ENCODE results near the gene ANAPC2. TPM values are rescaled to one million over a fixed set of nuclear protein-coding genes. Genes with fewer than 3 reads are reported as not detected.

The ANAPC2 gene
- total RNA-seq, 1 donor from 2014 or later, result 57.4 TPM

GRCh38 chr9:137198051-137198901 lies 9.9 kb upstream of the ANAPC2 start:
- H3K4me3 Mint-ChIP-seq, result peak overlapping the region; percentile 32
- peaks cover 2% of the 10 kb centered on the region for H3K27me3 Mint-ChIP-seq
- no peaks in the 10 kb centered on the region for H3K9me3 Mint-ChIP-seq
- peaks cover 8% of the 10 kb centered on the region for H3K4me1 Mint-ChIP-seq
- no peak overlapping the region for H3K27ac Mint-ChIP-seq
- no peak for DNase-seq
- intact Hi-C loops (cut with micrococcal nuclease), result no loop called here
- H3K36me3 Mint-ChIP-seq (ENCODE audit: low read depth), result peaks cover 3% of the 10 kb centered on the region

- Mint-ChIP-seq H3K27me3 (peaks cover 2% of the 10 kb centered on the region), H3K4me1 (no peaks in the 10 kb centered on the region), H3K4me3 (no peak overlapping the region), H3K9me3 (no peaks in the 10 kb centered on the region), H3K36me3 (ENCODE audit: low read depth) (peaks cover 6% of the 10 kb centered on the region), H3K27ac (no peak overlapping the region)
- intact Hi-C loops (cut with micrococcal nuclease), result no loop called here
- no peak for DNase-seq
Observed at GRCh38 chr9:137195525-137196220, 7.3 kb upstream of the ANAPC2 start.

- Mint-ChIP-seq H3K27ac (no peak overlapping the region), H3K36me3 (ENCODE audit: low read depth) (peaks cover 8% of the 10 kb centered on the region), H3K4me1 (no peaks in the 10 kb centered on the region), H3K9me3 (no peaks in the 10 kb centered on the region), H3K4me3 (no peak overlapping the region), H3K27me3 (peaks cover 2% of the 10 kb centered on the region)
- intact Hi-C loops (cut with micrococcal nuclease), result no loop called here
- no peak for DNase-seq
Observed at GRCh38 chr9:137194909-137195308, 6.5 kb upstream of the ANAPC2 start.

- H3K4me1 Mint-ChIP-seq, result peaks cover 3% of the 10 kb centered on the region
- no peak overlapping the region for H3K27ac Mint-ChIP-seq
- H3K36me3 Mint-ChIP-seq (ENCODE audit: low read depth), result peaks cover 11% of the 10 kb centered on the region
- no peaks in the 10 kb centered on the region for H3K9me3 Mint-ChIP-seq
- no peak for DNase-seq
- intact Hi-C loops (cut with micrococcal nuclease), result no loop called here
- no peak overlapping the region for H3K4me3 Mint-ChIP-seq
- no peaks in the 10 kb centered on the region for H3K27me3 Mint-ChIP-seq
Observed at GRCh38 chr9:137194388-137194787, 6.0 kb upstream of the ANAPC2 start.

- Mint-ChIP-seq H3K27ac (no peak overlapping the region), H3K9me3 (no peaks in the 10 kb centered on the region), H3K4me3 (no peak overlapping the region), H3K36me3 (ENCODE audit: low read depth) (peaks cover 16% of the 10 kb centered on the region), H3K4me1 (peaks cover 6% of the 10 kb centered on the region), H3K27me3 (no peaks in the 10 kb centered on the region)
- intact Hi-C loops (cut with micrococcal nuclease), result no loop called here
- no peak for DNase-seq
Observed at GRCh38 chr9:137193771-137194170, 5.4 kb upstream of the ANAPC2 start.

GRCh38 chr9:137192859-137193258 lies 4.5 kb upstream of the ANAPC2 start:
- Mint-ChIP-seq H3K9me3 (no peaks in the 10 kb centered on the region), H3K4me3 (no peak overlapping the region), H3K4me1 (peaks cover 7% of the 10 kb centered on the region), H3K27ac (no peak overlapping the region), H3K27me3 (no peaks in the 10 kb centered on the region), H3K36me3 (ENCODE audit: low read depth) (peaks cover 19% of the 10 kb centered on the region)
- intact Hi-C loops (cut with micrococcal nuclease), result no loop called here
- no peak for DNase-seq

- peaks cover 19% of the 10 kb centered on the region for H3K36me3 Mint-ChIP-seq (ENCODE audit: low read depth)
- H3K4me1 Mint-ChIP-seq, result peaks cover 11% of the 10 kb centered on the region
- DNase-seq, result no peak
Observed at GRCh38 chr9:137192448-137192780, 4.1 kb upstream of the ANAPC2 start.

GRCh38 chr9:137191691-137192447 lies 3.5 kb upstream of the ANAPC2 start:
- no peak overlapping the region for H3K4me3 Mint-ChIP-seq
- intact Hi-C loops (cut with micrococcal nuclease), result no loop called here
- H3K27ac Mint-ChIP-seq, result no peak overlapping the region
- H3K4me1 Mint-ChIP-seq, result peaks cover 15% of the 10 kb centered on the region
- H3K36me3 Mint-ChIP-seq (ENCODE audit: low read depth), result peaks cover 22% of the 10 kb centered on the region
- no peaks in the 10 kb centered on the region for H3K9me3 Mint-ChIP-seq
- DNase-seq, result no peak
- no peaks in the 10 kb centered on the region for H3K27me3 Mint-ChIP-seq

More at GRCh38 chr9:137192448-137192780, 4.1 kb upstream of the ANAPC2 start:
- H3K4me3 Mint-ChIP-seq, result no peak overlapping the region
- H3K27me3 Mint-ChIP-seq, result no peaks in the 10 kb centered on the region
- no peaks in the 10 kb centered on the region for H3K9me3 Mint-ChIP-seq
- intact Hi-C loops (cut with micrococcal nuclease), result no loop called here
- no peak overlapping the region for H3K27ac Mint-ChIP-seq

GRCh38 chr9:137191245-137191644 lies 2.9 kb upstream of the ANAPC2 start:
- no peaks in the 10 kb centered on the region for H3K9me3 Mint-ChIP-seq
- peak overlapping the region; percentile 67 for H3K4me3 Mint-ChIP-seq
- no peaks in the 10 kb centered on the region for H3K27me3 Mint-ChIP-seq
- intact Hi-C loops (cut with micrococcal nuclease), result no loop called here
- peaks cover 19% of the 10 kb centered on the region for H3K4me1 Mint-ChIP-seq
- H3K27ac Mint-ChIP-seq, result no peak overlapping the region
- peaks cover 23% of the 10 kb centered on the region for H3K36me3 Mint-ChIP-seq (ENCODE audit: low read depth)
- no peak for DNase-seq

GRCh38 chr9:137190315-137190856 lies 2.0 kb upstream of the ANAPC2 start:
- no peak for DNase-seq
- intact Hi-C loops (cut with micrococcal nuclease), result no loop called here
- no peaks in the 10 kb centered on the region for H3K9me3 Mint-ChIP-seq
- H3K27ac Mint-ChIP-seq, result peak overlapping the region; percentile 66
- peak overlapping the region; percentile 91 for H3K4me3 Mint-ChIP-seq
- H3K4me1 Mint-ChIP-seq, result peaks cover 19% of the 10 kb centered on the region
- peaks cover 23% of the 10 kb centered on the region for H3K36me3 Mint-ChIP-seq (ENCODE audit: low read depth)
- no peaks in the 10 kb centered on the region for H3K27me3 Mint-ChIP-seq

GRCh38 chr9:137189297-137190295 lies 1.2 kb upstream of the ANAPC2 start:
- Mint-ChIP-seq H3K36me3 (ENCODE audit: low read depth) (peaks cover 23% of the 10 kb centered on the region), H3K4me3 (peak overlapping the region; percentile 91), H3K27me3 (no peaks in the 10 kb centered on the region), H3K27ac (peak overlapping the region; percentile 94), H3K4me1 (peaks cover 19% of the 10 kb centered on the region), H3K9me3 (no peaks in the 10 kb centered on the region)
- no peak for DNase-seq
- intact Hi-C loops (cut with micrococcal nuclease), result loop anchor here (1.0 to 2.0 kb wide), 2 partner anchors 47 to 60 kb away; no protein-coding TSS in a partner anchor

GRCh38 chr9:137188086-137188489 lies 272 bp downstream of the ANAPC2 start:
- intact Hi-C loops (cut with micrococcal nuclease), result loop anchor here (1.0 to 2.0 kb wide), 4 partner anchors 12 to 49 kb away; partner anchors contain the start of genes NDOR1, TMEM203 and TPRN
- DNase-seq, result no peak
- Mint-ChIP-seq H3K9me3 (no peaks in the 10 kb centered on the region), H3K4me1 (peaks cover 22% of the 10 kb centered on the region), H3K27ac (peak overlapping the region; percentile 91), H3K36me3 (ENCODE audit: low read depth) (peaks cover 34% of the 10 kb centered on the region), H3K4me3 (peak overlapping the region; percentile 91), H3K27me3 (no peaks in the 10 kb centered on the region)

- H3K9me3 Mint-ChIP-seq, result no peaks in the 10 kb centered on the region
- no peak for DNase-seq
- no peaks in the 10 kb centered on the region for H3K27me3 Mint-ChIP-seq
- H3K27ac Mint-ChIP-seq, result peak overlapping the region; percentile 91
- H3K4me1 Mint-ChIP-seq, result peaks cover 22% of the 10 kb centered on the region
- peak overlapping the region; percentile 91 for H3K4me3 Mint-ChIP-seq
- H3K36me3 Mint-ChIP-seq (ENCODE audit: low read depth), result peaks cover 34% of the 10 kb centered on the region
- intact Hi-C loops (cut with micrococcal nuclease), result no loop called here
Observed at GRCh38 chr9:137187386-137187785, 974 bp downstream of the ANAPC2 start.

Measured in activated CD4-positive, alpha-beta T cell treated with anti-CD3 and anti-CD28 coated beads, Interleukin-2, amount 10 ng/mL, durations not matched to agents 24 days and 14 days (primary cell).